Adrenal gland (tissue), 5 donors: ENCODE data around the gene HBP1.

Experiments used
- POLR2A ChIP-seq, 2 donors: fragments of 450-650 bp; IDR thresholded peaks; one replicate each; pipeline ENCODE4 v1.6.1; 2017; ENCODE audit warnings: antibody characterized with exemption in 2 of 2, mild to moderate bottlenecking in 2 of 2, moderate library complexity in 1 of 2
- TF ChIP-seq, protein P1 (sequence below), 6 experiments: fragments of 450-650 bp in 4 of 6; fragments of 200-600 bp in 2 of 6; sonication (generic) in 1 of 6; IDR thresholded peaks; 1 replicate in 5 of 6; 2 replicates in 1 of 6; pipeline versions ENCODE4 v1.5.1 to v1.8.0; 2016 to 2021; ENCODE audit warnings: antibody characterized with exemption in 6 of 6, mild to moderate bottlenecking in 2 of 6, moderate library complexity in 1 of 6
- donor health status: DM: no; HTN: no; CAD: no.

DNA sequence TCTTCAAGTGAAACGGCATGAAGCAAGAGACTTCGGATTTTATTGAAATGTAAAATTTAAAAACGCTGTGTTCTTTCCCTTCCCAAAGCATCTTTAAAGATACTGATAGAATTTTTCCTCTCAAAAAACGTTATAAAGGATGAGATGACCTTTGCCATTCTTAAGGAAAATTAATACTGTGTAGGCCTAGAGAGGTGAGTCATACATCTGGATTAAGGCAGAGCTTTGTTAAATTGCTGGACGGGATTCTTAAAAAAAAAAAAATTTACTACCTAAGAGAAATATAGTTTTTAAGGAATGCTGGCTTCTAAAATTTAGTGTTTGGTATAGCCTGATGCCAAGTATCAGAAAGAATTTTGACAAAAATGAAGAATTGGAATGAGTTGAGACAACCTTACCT lies 6.3 kb upstream of the HBP1 start:
- TF ChIP-seq POLR2A (IDR thresholded peaks at IDR 0.05), result no peak
- TF ChIP-seq, protein P1, sequence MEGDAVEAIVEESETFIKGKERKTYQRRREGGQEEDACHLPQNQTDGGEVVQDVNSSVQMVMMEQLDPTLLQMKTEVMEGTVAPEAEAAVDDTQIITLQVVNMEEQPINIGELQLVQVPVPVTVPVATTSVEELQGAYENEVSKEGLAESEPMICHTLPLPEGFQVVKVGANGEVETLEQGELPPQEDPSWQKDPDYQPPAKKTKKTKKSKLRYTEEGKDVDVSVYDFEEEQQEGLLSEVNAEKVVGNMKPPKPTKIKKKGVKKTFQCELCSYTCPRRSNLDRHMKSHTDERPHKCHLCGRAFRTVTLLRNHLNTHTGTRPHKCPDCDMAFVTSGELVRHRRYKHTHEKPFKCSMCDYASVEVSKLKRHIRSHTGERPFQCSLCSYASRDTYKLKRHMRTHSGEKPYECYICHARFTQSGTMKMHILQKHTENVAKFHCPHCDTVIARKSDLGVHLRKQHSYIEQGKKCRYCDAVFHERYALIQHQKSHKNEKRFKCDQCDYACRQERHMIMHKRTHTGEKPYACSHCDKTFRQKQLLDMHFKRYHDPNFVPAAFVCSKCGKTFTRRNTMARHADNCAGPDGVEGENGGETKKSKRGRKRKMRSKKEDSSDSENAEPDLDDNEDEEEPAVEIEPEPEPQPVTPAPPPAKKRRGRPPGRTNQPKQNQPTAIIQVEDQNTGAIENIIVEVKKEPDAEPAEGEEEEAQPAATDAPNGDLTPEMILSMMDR (IDR thresholded peaks at IDR 0.05), result no peak
